GDM1 (cell line): ENCODE results near the gene IRF2BPL.

Experiments used
- DNase-seq: peaks from one replicate; lab custom pipeline; 2025; lab: John Stamatoyannopoulos, UW

Gene IRF2BPL

DNA sequence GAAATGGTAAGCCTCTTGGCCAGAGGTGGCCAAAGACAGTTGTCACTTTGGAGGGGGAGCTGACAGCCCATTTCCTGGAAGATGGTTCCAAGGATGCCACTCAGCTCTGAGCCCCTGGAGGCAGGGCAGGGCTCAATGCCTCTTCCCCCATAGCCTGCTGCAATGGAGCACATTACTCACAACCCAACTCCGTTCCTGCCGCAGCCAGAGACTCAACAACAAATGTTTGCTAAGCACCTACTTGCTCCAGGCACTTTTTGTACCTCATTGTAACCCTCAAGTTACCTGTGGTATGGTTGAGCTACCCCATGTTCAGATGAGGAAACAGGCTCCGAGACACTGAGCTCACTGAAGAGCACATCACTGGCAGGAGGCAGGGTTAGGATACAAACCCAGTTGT is 19.5 kb downstream of the IRF2BPL start:
- DNase-seq = no peak

DNA sequence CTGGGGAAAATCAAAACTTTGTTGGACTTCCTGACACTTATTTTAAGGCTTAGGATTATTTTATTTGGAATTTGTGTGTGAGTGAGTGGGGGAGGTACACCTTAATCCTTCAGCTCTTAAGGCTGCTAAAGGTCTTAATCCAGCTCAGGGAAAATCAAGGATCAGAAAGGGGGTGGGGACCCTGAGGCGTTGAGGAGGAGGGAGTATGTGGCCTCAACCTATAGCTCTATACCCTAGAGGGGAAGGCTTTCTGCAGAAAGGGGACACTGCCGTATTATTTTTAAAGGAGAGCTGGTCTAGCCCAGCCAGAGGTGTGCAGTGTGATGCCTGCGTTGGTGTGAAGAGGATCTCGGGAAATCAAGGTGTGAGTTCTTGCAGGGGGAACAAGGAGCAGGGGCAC is 20.0 kb downstream of the IRF2BPL start:
- no peak for DNase-seq

DNA sequence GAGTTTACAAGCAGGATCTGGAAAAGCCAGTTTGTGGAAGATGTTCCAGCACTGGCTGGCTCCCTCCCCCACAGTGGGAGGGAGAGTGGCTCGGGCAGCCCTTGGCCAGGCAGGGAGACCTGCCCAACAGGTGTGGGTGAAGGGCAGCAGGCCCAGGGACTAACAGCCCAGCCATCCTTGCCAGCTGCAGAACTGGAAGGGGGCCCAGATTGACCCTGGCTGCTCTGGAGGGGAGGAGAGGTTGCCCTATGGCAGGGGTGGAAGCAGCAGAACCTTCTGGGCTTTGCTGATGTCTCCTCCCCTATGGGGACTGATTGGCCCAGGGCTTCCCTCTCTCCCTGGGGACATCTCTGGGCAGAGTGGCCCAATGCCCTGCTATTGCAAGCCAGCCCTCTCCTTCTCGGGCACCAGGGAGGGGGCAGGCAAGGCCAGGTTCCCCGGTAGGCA is 20.5 kb downstream of the IRF2BPL start:
- DNase-seq = no peak

DNA sequence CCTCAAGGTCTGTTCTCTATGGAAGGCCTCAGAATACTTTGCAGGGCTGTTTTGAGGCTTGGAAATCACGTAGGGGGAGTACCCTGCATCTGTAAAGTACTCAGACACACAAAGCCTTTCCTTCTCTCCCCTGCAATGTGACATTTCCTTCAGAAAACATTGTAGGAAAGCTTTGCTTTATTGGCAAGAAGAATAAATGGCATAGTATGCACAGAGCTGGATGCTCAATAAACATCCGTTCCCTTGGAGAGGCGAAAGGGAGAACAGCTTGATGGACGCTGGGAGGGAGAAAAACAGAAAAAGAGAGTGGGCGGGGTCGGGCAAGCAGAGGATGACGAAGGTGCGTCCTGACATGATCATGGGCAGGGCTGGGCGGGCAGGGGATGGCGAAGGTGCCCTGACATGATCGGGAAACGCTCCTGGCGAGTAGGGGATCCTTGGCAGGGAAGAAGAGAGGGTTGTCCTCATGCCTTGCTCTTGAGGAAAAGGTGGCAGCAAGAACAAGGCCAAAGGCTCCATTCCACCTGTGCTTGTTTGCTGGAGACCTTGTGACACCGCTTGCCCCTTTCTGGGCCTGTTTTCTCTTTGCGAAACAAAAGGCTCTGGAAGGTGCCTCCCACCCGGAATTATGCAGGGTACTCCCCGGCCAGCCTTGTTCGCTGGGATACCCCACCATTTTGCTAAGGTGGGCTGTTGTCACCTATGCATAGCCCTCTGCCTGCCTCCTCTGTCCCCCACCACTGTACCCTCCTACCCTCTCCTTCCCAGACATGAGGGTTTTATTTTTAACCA is 21.1 kb downstream of the IRF2BPL start:
- no peak for DNase-seq

DNA sequence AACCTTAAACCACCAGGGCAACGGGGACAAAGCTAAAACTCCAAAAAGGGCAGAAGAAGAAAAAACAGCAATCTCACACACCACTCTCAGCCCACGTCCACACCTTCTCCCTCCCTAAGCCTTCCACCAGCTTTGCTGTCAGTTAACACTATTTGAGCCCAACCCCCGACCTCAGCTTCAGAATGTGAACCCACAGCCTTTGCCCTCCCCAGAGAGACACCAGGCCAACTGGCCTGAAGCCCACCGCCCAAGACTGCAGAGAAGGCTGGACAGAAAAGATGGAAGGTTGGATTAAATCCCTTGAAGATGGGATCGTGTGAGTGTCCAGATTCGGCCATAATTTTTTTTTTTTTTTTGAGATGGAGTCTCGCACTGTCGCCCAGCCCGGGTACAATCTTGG is 22.4 kb downstream of the IRF2BPL start:
- no peak for DNase-seq

- DNase-seq = no peak
These were observed 22.9 kb downstream of the IRF2BPL start for GRCh38 chr14:77005559-77005958.

DNA sequence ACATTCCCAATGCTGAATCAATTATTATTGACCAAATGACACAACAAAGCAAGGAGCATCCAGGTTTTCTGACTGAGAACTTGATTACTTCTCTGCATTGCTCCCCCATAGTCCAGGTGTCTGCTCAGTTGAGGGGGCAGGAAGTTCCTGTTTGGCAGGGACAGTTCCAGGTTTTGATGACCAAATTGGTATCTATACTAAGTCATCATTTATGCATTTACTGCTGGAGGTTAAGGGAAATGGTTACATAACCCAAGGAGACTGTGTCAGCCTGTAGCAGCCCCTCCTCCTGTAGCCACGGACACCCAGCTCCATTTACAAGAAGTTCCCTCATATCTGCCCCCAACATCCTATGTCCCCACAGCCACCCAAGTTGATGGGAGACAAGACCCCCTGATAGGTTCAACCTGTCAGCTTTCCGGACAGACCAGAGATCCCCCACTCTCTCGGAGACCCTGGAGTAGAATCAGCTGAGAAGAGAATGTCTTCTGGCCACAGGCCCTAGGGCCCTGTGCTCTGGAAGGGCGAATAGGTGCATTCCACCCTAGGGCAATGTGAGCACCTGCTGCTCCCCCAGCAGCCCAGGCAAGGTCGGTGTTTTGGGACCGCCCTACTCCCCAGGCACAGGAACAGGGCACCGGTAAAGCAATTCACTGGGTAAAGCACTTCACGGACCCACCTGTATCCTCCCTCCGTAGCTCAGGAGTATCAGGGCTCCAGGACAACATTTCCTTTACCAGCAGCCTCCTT is 23.6 kb downstream of the IRF2BPL start:
- no peak for DNase-seq

- DNase-seq = no peak
These were observed 24.4 kb downstream of the IRF2BPL start for GRCh38 chr14:77003960-77004710.

DNA sequence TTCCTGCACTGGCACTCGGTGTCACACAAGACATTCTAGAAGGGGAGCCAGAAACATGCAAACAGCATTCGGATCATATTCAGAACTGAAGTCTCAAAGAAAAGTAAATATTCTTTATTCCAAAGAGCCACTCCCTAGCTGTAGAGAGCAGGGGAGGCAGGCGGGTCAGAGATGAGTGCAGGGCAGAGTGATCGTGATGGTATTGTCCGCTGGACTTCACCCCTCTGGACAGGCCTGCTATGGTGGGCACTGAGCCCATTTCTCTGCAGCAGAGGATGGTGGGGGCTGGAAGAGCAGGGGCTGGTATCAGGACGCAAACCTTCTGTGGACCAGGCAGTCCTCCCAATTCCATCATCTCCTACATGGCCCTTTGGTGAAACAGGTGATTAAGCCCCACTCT is 25.6 kb downstream of the IRF2BPL start:
- DNase-seq = no peak

GRCh38 chr14:77002335-77002734 is 26.2 kb downstream of the IRF2BPL start:
- no peak for DNase-seq

DNA sequence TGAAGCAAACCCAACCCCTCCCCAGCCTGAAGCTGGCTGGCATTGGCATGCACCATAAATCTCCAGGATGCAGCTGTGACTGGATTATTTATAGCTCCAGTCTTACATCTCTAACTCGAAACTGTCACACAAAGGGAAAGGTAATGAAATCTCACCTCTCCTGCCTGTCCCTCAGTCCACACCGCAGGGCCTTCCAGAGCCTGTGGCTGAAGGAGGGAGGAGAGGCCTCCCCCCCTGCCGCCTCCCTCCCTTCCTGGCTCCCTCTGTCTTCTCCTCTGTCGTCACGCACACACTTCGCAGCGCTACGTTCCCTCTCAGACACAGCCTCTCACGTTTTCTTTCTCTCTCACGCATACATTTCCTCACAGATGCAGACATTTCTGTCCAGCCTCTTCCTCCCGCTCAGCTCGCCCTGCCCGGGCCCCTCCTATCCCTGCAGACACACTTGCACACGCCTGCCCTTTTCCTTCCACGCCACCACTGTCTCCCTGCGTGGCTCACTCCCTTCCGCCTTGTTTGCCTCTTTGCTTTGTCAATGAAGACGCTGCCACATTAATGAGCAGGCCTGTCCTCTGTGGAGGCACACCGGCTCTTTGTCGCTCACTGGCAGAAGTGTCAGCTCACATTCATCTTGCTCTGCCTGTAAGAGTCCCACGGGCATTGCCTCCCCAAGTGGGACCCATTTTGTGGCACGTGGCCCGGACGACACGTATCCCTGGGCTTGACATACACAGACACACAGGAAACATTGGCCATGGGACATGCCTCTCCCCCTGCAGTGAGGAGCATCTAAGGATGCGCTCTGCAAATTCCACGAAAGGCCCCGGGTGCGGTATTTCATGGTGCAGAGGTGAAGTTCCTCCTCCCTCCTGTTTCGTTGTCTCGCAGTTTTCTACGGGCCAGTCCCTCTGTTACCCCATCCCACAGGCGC is 27.9 kb downstream of the IRF2BPL start:
- peak; percentile 61 for DNase-seq

- DNase-seq = no peak
These were observed 29.6 kb downstream of the IRF2BPL start for GRCh38 chr14:76998910-76999309.

- no peak for DNase-seq
These were observed 31.1 kb downstream of the IRF2BPL start for GRCh38 chr14:76997257-76997970.

- no peak for DNase-seq
These were observed 31.9 kb downstream of the IRF2BPL start for GRCh38 chr14:76996563-76997146.

- no peak for DNase-seq
These were observed 33.1 kb downstream of the IRF2BPL start for GRCh38 chr14:76995279-76996035.

GRCh38 chr14:76993752-76994151 is 34.8 kb downstream of the IRF2BPL start:
- no peak for DNase-seq

GRCh38 chr14:76990084-76990483 is 38.4 kb downstream of the IRF2BPL start:
- no peak for DNase-seq

DNA sequence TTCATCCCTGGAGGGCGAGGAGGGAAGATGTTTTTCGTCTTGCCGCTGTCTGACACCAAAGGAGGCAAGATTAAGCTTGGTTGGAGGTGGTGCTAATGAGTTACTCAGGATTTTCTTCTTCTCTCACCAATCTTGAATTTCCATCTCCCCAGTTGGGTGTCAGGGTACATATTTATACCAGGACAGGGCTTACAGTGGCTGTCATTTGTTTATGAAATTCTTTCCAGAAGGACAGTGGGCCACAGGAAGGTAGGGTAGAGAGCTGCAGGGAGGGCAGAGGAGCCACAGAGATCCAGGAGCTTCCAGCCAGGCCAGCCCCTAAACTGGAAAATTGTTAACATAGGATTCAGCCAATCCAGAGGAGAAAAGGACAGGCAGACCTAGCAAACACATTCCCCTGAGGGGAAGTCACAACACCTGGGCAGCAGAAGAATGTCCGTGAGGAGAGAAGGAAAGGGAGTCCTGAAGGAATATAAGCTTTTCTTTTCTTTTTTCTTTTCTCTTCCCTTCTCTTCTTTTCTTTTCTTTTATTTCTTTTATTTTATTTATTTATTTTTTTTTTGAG is 40.5 kb downstream of the IRF2BPL start:
- DNase-seq = no peak

- no peak for DNase-seq
These were observed 42.3 kb downstream of the IRF2BPL start for GRCh38 chr14:76986231-76986565.
